ENCODE measurements around the gene PRDM16.

PRDM16 gene

GRCh38 chr1:3422638-3423037 lies 353.6 kb downstream of the PRDM16 start:
- Histone ChIP-seq H3K4me3 (ENCODE audit: low read length, poor library complexity, severe bottlenecking) (no peak overlapping the region), H3K79me2 (ENCODE audit: insufficient read depth, low read length) (no peaks in the 10 kb centered on the region), H3K9me2 (replicated peaks; ENCODE audit: low read depth, low read length) (no peaks in the 10 kb centered on the region), H3F3A (ENCODE audit: low read depth) (no peaks in the 10 kb centered on the region), H3K4me2 (ENCODE audit: low read depth, low read length, poor library complexity, severe bottlenecking) (no peak overlapping the region), H3K9ac (ENCODE audit: low read depth, low read length, poor library complexity, severe bottlenecking) (no peak overlapping the region), H3K27me3 (ENCODE audit: insufficient read depth, low read length, poor library complexity, severe bottlenecking) (no peaks in the 10 kb centered on the region), H3K4me1 (ENCODE audit: insufficient read depth, low read length, poor library complexity, severe bottlenecking) (no peaks in the 10 kb centered on the region), H3K36me3 (ENCODE audit: insufficient read depth, low read length) (peaks cover 10% of the 10 kb centered on the region; the same call in 1 of the 2 replicates), H3K9me3 (ENCODE audit: insufficient read depth, low read depth, low read length) (no peaks in the 10 kb centered on the region), H2AFZ (ENCODE audit: low read length) (no peak overlapping the region), H4K20me1 (ENCODE audit: insufficient read depth, low read length, poor library complexity, severe bottlenecking) (no peaks in the 10 kb centered on the region)
- TF ChIP-seq EZH2phosphoT487 (IDR thresholded peaks at IDR 0.05; ENCODE audit: borderline replicate concordance) (no peak), CTCF (conservative IDR thresholded peaks at IDR 0.05; ENCODE audit: low read length) (no peak)

DNA sequence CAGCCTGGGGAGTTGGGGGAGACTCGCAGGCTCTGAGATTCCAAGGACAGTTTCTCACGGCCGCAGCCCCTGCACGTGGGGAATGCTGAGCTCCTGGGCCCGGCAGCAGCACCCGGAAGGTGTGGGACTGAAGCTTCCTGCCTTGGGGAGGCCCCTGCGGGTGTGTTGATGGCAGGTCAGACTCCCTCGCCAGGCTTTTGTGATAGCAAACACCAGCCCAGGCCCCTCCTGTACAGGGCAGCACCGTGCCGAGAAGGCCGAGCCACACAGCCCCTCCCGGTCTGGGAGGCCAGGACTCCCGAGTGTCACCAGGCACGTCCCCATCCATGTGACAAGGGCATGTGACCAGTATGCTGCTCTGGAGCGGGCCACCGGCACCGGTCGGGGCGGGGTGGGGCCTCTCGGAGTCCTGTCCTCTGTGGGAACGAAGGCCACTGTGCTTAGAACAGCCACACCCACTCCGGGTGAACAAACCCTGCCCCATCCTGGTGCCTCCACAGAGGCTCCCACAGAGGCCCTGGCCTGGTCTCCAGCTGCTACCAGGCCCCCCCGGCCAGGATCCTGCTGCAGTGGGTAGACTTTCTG lies 354.3 kb downstream of the PRDM16 start:
- Histone ChIP-seq H4K20me1 (ENCODE audit: insufficient read depth, low read length, poor library complexity, severe bottlenecking) (no peaks in the 10 kb centered on the region), H3K4me3 (ENCODE audit: low read length, poor library complexity, severe bottlenecking) (no peak overlapping the region), H3K27me3 (ENCODE audit: insufficient read depth, low read length, poor library complexity, severe bottlenecking) (no peaks in the 10 kb centered on the region), H3K36me3 (ENCODE audit: insufficient read depth, low read length) (peaks cover 10% of the 10 kb centered on the region; the same call in 1 of the 2 replicates), H3K9me3 (ENCODE audit: insufficient read depth, low read depth, low read length) (no peaks in the 10 kb centered on the region), H3K9ac (ENCODE audit: low read depth, low read length, poor library complexity, severe bottlenecking) (no peak overlapping the region), H3K79me2 (ENCODE audit: insufficient read depth, low read length) (no peaks in the 10 kb centered on the region), H3K4me2 (ENCODE audit: low read depth, low read length, poor library complexity, severe bottlenecking) (no peak overlapping the region), H3K9me2 (replicated peaks; ENCODE audit: low read depth, low read length) (no peaks in the 10 kb centered on the region), H3K4me1 (ENCODE audit: insufficient read depth, low read length, poor library complexity, severe bottlenecking) (no peaks in the 10 kb centered on the region), H3F3A (ENCODE audit: low read depth) (no peaks in the 10 kb centered on the region), H2AFZ (ENCODE audit: low read length) (no peak overlapping the region)
- TF ChIP-seq CTCF (conservative IDR thresholded peaks at IDR 0.05; ENCODE audit: low read length) (no peak), EZH2phosphoT487 (IDR thresholded peaks at IDR 0.05; ENCODE audit: borderline replicate concordance) (no peak)

DNA sequence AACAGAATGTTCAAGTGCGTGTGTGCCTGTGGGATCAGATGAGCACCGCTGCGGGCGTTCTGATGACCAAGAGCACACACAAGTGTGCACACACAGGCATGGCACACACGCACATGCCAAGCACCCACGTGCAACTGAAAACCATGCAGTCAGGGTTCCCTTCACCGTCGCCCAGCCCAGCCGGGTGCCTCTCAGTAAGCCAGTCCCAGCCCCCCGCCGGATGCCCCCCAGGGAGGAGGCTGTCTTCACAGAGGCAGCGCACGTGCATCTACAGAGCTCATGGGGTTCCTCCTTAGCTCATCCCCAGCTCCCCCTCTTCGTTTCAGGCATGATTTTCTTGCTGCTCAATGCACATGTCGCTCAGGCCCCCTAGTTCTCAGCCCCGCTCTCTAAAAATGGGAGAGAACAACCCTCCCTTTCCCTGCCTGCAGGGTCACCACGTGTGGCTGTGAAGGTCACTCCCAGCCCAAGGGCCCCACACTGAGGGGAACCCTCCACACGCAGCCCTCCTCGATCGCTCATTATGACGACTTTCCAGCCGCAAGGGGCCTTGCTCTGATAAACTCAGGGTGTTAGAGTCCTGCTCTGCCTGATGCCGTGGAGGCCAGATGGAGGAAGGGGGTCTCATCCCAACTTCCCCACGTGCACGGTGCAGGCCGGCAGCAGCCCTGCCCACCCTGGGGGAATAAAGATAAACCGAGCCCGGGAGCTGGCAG lies 355.1 kb downstream of the PRDM16 start:
- no peaks in the 10 kb centered on the region for H3K79me2 ChIP-seq (ENCODE audit: insufficient read depth, low read length)
- H3K9me2 ChIP-seq (replicated peaks; ENCODE audit: low read depth, low read length): no peaks in the 10 kb centered on the region
- no peak overlapping the region for H2AFZ ChIP-seq (ENCODE audit: low read length)
- peaks cover 10% of the 10 kb centered on the region; the same call in 1 of the 2 replicates for H3K36me3 ChIP-seq (ENCODE audit: insufficient read depth, low read length)
- no peaks in the 10 kb centered on the region for H3K9me3 ChIP-seq (ENCODE audit: insufficient read depth, low read depth, low read length)
- H3K4me3 ChIP-seq (ENCODE audit: low read length, poor library complexity, severe bottlenecking): no peak overlapping the region
- TF ChIP-seq CTCF (conservative IDR thresholded peaks at IDR 0.05; ENCODE audit: low read length) (no peak), EZH2phosphoT487 (IDR thresholded peaks at IDR 0.05; ENCODE audit: borderline replicate concordance) (no peak)
- no peaks in the 10 kb centered on the region for H3K27me3 ChIP-seq (ENCODE audit: insufficient read depth, low read length, poor library complexity, severe bottlenecking)
- H3K9ac ChIP-seq (ENCODE audit: low read depth, low read length, poor library complexity, severe bottlenecking): no peak overlapping the region
- no peaks in the 10 kb centered on the region for H3K4me1 ChIP-seq (ENCODE audit: insufficient read depth, low read length, poor library complexity, severe bottlenecking)
- no peaks in the 10 kb centered on the region for H4K20me1 ChIP-seq (ENCODE audit: insufficient read depth, low read length, poor library complexity, severe bottlenecking)
- H3K4me2 ChIP-seq (ENCODE audit: low read depth, low read length, poor library complexity, severe bottlenecking): no peak overlapping the region
- no peaks in the 10 kb centered on the region for H3F3A ChIP-seq (ENCODE audit: low read depth)
